ENCODE data around the gene CYP4V2. TPM values are rescaled to one million over a fixed set of nuclear protein-coding genes. Genes with fewer than 3 reads are reported as not detected.

CYP4V2 gene
- total RNA-seq, 1 donor from 2014 or later, result 5.7 TPM

DNA sequence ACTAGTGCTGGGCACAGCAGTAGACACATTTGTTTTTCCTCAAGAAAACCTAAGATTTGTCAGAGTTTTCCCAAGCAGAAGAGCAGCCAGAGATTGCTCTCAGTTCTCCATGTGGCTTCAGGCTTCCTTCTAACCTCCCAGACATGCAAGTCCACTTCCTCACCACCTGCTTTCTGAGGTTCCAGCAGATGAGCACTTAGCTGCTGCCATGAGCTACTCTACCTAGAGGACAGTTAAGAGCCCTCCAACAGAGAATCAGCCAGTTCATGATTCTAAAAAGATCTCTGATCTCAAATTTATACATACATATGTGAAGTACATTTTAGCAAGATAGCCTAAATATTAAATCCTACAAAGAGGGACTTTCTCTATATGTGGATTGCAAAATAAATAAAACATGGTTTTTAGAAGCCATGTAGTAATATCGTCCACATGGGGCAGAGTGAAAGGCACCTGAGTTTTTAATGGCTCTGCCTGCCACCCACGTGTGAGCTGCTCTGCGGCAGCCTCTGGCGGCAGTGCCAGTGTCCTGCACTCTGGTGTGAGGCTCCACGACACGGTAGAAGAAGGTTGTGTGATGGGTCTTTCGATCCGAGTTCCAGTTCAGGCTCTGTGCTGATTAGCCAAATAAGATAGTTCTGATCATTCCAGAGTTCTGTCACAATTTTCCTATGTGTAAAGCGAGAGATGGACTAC is 10.3 kb downstream of the CYP4V2 start:
- H3K4me1 ChIP-seq (ENCODE audit: control insufficient read depth in 3 of 3, insufficient read depth in 3 of 3, low read length in 3 of 3), result no peaks in the 10 kb centered on the region
- H3K9me3 ChIP-seq (ENCODE audit: control insufficient read depth in 3 of 3, low read length in 3 of 3), result no peaks in the 10 kb centered on the region
- H3K9ac ChIP-seq (ENCODE audit: low read depth in 1 of 3, low read length in 3 of 3), result no peak overlapping the region
- H3K27ac ChIP-seq (ENCODE audit: low read depth, low read length), result no peak overlapping the region
- no peaks in the 10 kb centered on the region for H3K27me3 ChIP-seq (ENCODE audit: control insufficient read depth in 3 of 3, insufficient read depth in 3 of 3, low read length in 3 of 3)
- H3K36me3 ChIP-seq (ENCODE audit: control insufficient read depth in 3 of 3, insufficient read depth in 3 of 3, low read length in 3 of 3), result peaks cover 0 to 25% (median 14%) of the 10 kb centered on the region in 3 donors
- no peak overlapping the region for H3K4me3 ChIP-seq (ENCODE audit: low read length in 3 of 3)

DNA sequence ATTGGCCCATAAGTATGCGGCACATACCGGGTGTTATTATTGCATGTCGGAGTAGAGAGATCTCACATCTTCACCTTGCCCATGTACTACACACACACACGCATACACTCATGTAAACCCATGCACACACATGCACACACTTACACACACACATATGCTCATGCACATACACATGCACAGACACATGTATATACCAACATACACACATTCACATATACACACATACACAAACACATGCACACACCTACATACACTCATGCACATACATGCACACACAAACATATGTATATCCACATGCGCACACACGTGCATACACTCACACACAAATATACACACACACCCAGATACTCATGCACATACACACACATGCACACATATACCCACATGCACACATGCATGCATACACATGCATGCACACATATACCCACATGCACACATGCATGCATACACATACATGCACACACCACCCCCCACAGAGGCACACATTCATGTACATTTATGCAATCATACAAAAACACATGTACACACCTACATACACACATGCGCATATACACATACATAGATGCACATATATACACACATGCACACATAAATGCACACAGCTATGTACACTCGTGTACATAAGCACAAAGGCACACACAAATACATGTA is 11.2 kb downstream of the CYP4V2 start:
- H3K27ac ChIP-seq (ENCODE audit: low read depth, low read length), result no peak overlapping the region
- H3K36me3 ChIP-seq (ENCODE audit: control insufficient read depth in 3 of 3, insufficient read depth in 3 of 3, low read length in 3 of 3), result peaks cover 0 to 16% (median 9%) of the 10 kb centered on the region in 3 donors
- no peak overlapping the region for H3K9ac ChIP-seq (ENCODE audit: low read depth in 1 of 3, low read length in 3 of 3)
- H3K9me3 ChIP-seq (ENCODE audit: control insufficient read depth in 3 of 3, low read length in 3 of 3), result no peaks in the 10 kb centered on the region
- no peaks in the 10 kb centered on the region for H3K4me1 ChIP-seq (ENCODE audit: control insufficient read depth in 3 of 3, insufficient read depth in 3 of 3, low read length in 3 of 3)
- no peaks in the 10 kb centered on the region for H3K27me3 ChIP-seq (ENCODE audit: control insufficient read depth in 3 of 3, insufficient read depth in 3 of 3, low read length in 3 of 3)
- no peak overlapping the region for H3K4me3 ChIP-seq (ENCODE audit: low read length in 3 of 3)

DNA sequence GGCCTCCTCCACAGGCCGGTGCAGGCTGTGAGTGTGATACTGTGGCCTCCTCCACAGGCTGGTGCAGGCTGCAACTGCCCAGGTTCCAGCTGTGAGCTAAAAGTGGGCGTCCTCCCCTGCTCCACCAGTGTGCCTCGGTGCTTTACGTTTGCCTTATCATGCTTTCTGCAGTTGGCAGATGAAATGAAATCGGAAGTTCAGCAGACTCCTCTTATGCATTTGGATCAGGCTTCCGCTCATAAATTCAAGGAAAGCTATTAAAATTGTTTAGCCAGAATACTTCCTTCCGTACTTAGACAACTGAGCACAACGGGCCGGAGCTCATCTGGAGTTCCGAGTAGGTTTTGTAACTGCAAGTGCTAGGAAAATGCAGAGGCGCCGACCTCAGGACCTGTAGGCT is 12.0 kb downstream of the CYP4V2 start:
- Histone ChIP-seq H3K4me1 (ENCODE audit: control insufficient read depth in 3 of 3, insufficient read depth in 3 of 3, low read length in 3 of 3) (no peaks in the 10 kb centered on the region), H3K36me3 (ENCODE audit: control insufficient read depth in 3 of 3, insufficient read depth in 3 of 3, low read length in 3 of 3) (peaks cover 0 to 12% (median 7%) of the 10 kb centered on the region in 3 donors), H3K27me3 (ENCODE audit: control insufficient read depth in 3 of 3, insufficient read depth in 3 of 3, low read length in 3 of 3) (no peaks in the 10 kb centered on the region), H3K9ac (ENCODE audit: low read depth in 1 of 3, low read length in 3 of 3) (no peak overlapping the region), H3K4me3 (ENCODE audit: low read length in 3 of 3) (no peak overlapping the region), H3K27ac (ENCODE audit: low read depth, low read length) (no peak overlapping the region), H3K9me3 (ENCODE audit: control insufficient read depth in 3 of 3, low read length in 3 of 3) (no peaks in the 10 kb centered on the region)

DNA sequence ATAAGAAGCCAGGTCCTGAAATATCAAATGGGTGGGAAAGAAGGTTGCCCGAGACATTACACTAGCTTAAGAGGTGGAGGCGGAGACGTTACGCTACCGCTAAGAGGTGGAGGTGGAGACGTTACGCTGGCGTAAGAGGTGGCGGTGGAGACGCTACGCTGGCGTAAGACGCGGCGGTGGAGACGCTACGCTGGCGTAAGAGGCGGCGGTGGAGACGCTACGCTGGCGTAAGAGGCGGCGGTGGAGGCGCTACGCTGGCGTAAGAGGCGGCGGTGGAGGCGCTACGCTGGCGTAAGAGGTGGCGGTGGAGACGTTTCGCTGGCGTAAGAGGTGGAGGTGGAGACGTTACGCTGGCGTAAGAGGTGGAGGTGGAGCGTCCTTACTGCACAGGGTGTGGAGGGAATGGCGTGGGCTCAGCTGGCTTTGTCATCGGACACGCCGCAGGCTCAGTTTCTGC is 12.8 kb downstream of the CYP4V2 start:
- Histone ChIP-seq H3K27ac (ENCODE audit: low read depth, low read length) (no peak overlapping the region), H3K36me3 (ENCODE audit: control insufficient read depth in 3 of 3, insufficient read depth in 3 of 3, low read length in 3 of 3) (peaks cover 0 to 11% (median 11%) of the 10 kb centered on the region in 3 donors), H3K9ac (ENCODE audit: low read depth in 1 of 3, low read length in 3 of 3) (no peak overlapping the region), H3K4me1 (ENCODE audit: control insufficient read depth in 3 of 3, insufficient read depth in 3 of 3, low read length in 3 of 3) (no peaks in the 10 kb centered on the region), H3K9me3 (ENCODE audit: control insufficient read depth in 3 of 3, low read length in 3 of 3) (peaks cover 0 to 2% (median 0%) of the 10 kb centered on the region in 3 donors), H3K4me3 (ENCODE audit: low read length in 3 of 3) (peak overlapping the region; percentile 23 to 53 (median 24)), H3K27me3 (ENCODE audit: control insufficient read depth in 3 of 3, insufficient read depth in 3 of 3, low read length in 3 of 3) (no peaks in the 10 kb centered on the region)

DNA sequence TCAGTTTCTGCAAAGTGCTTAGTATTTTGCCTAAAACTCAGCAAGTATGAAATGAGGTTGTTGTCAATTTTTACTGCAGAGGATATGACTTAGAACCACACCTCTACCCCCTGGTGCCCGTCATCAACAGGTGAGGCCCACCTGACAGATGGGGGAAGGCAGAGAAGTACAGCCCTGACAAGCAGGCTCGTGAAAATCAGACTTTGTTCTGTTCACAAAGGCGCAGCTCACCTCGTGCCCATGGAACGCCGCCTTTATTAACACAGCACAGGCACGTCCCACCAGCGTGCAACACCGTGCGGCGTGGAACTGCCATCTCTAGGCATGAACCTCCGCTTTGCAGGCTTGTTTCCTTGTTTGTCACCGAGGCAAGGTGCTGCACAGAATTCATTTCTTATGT is 13.3 kb downstream of the CYP4V2 start:
- Histone ChIP-seq H3K27ac (ENCODE audit: low read depth, low read length) (no peak overlapping the region), H3K9me3 (ENCODE audit: control insufficient read depth in 3 of 3, low read length in 3 of 3) (peaks cover 0 to 3% (median 0%) of the 10 kb centered on the region in 3 donors), H3K36me3 (ENCODE audit: control insufficient read depth in 3 of 3, insufficient read depth in 3 of 3, low read length in 3 of 3) (peaks cover 0 to 14% (median 14%) of the 10 kb centered on the region in 3 donors), H3K4me3 (ENCODE audit: low read length in 3 of 3) (peak overlapping the region in 1 of 3 donors; percentile 23), H3K4me1 (ENCODE audit: control insufficient read depth in 3 of 3, insufficient read depth in 3 of 3, low read length in 3 of 3) (no peaks in the 10 kb centered on the region), H3K27me3 (ENCODE audit: control insufficient read depth in 3 of 3, insufficient read depth in 3 of 3, low read length in 3 of 3) (no peaks in the 10 kb centered on the region), H3K9ac (ENCODE audit: low read depth in 1 of 3, low read length in 3 of 3) (no peak overlapping the region)

DNA sequence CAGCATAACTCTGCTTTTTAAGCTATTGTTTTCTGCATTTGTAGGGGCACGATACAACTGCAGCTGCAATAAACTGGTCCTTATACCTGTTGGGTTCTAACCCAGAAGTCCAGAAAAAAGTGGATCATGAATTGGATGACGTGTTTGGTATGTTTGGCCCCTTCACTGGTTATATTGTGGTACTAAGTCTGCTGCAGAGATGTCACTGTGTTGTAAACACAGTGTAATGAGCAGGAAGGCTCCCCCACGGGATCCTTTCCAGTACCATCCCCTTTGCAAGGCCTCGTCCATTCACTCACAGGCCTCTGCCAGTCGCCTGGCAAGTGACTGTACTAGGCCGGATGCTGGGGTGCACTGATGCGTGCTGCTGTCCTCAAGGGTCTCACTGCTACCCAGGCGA is 13.8 kb downstream of the CYP4V2 start:
- Histone ChIP-seq H3K36me3 (ENCODE audit: control insufficient read depth in 3 of 3, insufficient read depth in 3 of 3, low read length in 3 of 3) (peaks cover 0 to 19% (median 14%) of the 10 kb centered on the region in 3 donors), H3K9ac (ENCODE audit: low read depth in 1 of 3, low read length in 3 of 3) (no peak overlapping the region), H3K27ac (ENCODE audit: low read depth, low read length) (no peak overlapping the region), H3K4me1 (ENCODE audit: control insufficient read depth in 3 of 3, insufficient read depth in 3 of 3, low read length in 3 of 3) (no peaks in the 10 kb centered on the region), H3K27me3 (ENCODE audit: control insufficient read depth in 3 of 3, insufficient read depth in 3 of 3, low read length in 3 of 3) (no peaks in the 10 kb centered on the region), H3K9me3 (ENCODE audit: control insufficient read depth in 3 of 3, low read length in 3 of 3) (peaks cover 0 to 3% (median 0%) of the 10 kb centered on the region in 3 donors), H3K4me3 (ENCODE audit: low read length in 3 of 3) (no peak overlapping the region)

DNA sequence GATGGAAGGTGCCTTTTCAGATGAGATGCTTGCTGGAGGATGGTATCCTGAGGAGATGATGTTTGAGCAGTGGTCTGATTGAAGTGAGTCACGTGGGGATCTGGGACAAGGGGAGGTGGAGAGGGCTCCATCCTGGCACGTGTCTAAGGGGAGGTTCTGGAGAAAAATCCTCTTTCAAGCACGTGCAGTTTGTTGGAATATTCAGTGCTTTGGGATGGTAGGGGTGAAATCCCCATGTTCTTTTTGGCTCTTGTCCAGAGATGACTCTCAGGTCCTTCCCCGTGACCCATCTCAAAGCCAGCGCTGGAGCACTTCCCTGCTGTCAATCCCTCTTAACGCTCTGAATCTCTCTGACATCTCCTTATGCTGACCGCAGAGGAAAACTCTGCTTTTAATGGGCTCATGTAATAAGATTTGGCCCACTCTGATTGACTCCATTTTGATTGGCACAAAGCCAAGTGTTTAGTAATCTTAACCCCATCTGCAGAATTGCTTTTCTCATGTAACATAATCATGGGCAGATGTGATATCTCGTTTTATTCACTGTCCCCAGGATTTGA is 25.2 kb downstream of the CYP4V2 start:
- H3K4me3 ChIP-seq (ENCODE audit: low read length in 3 of 3), result no peak overlapping the region
- no peaks in the 10 kb centered on the region for H3K4me1 ChIP-seq (ENCODE audit: control insufficient read depth in 3 of 3, insufficient read depth in 3 of 3, low read length in 3 of 3)
- no peak overlapping the region for H3K9ac ChIP-seq (ENCODE audit: low read depth in 1 of 3, low read length in 3 of 3)
- H3K9me3 ChIP-seq (ENCODE audit: control insufficient read depth in 3 of 3, low read length in 3 of 3), result no peaks in the 10 kb centered on the region
- no peaks in the 10 kb centered on the region for H3K27me3 ChIP-seq (ENCODE audit: control insufficient read depth in 3 of 3, insufficient read depth in 3 of 3, low read length in 3 of 3)
- no peaks in the 10 kb centered on the region for H3K36me3 ChIP-seq (ENCODE audit: control insufficient read depth in 3 of 3, insufficient read depth in 3 of 3, low read length in 3 of 3)
- no peak overlapping the region for H3K27ac ChIP-seq (ENCODE audit: low read depth, low read length)

DNA sequence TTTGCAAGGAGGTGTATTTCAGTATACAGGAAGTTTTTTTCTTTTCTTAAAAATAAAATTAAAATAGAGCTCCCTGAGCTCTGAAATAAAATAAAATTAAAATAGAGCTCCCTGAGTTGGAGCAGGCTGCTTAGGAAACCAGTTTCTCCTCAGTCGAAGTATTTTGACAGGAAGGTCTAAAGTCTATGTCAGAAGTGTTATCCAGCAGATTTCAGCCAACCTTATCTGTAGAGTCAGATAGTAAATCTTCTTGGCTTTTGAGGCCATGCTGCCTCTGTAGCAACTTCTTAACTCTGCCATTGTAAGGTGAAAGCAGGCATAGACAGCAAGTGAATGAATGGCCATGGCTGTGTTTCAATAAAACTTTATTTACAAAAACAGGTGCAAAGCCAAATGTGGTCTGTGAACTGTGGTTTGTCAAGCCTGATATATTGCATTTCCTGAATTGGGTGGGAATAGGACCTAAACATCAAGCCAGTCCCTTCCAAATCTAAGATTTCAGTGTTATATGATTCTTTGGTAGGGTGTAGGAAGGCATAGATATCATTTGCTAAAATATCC is 26.4 kb downstream of the CYP4V2 start:
- Histone ChIP-seq H3K27ac (ENCODE audit: low read depth, low read length) (no peak overlapping the region), H3K27me3 (ENCODE audit: control insufficient read depth in 3 of 3, insufficient read depth in 3 of 3, low read length in 3 of 3) (no peaks in the 10 kb centered on the region), H3K9me3 (ENCODE audit: control insufficient read depth in 3 of 3, low read length in 3 of 3) (no peaks in the 10 kb centered on the region)

DNA sequence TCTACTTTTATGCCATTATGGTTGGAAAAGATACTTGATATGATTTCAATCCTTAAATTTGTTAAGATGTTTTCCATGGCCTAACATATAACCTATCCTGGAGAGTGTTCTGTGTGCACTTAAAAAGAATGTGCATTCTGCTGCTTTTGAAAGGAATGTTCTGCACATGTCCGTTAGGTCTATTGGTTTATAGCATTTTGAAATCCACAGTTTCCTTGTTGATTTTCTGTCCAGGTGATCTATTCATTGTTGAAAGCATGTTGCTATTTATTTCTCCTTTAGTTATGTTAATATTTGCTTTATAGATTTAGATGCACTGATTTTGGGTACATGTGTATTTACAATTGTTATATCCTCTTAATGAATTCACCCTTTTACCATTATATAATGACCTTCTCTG is 30.3 kb downstream of the CYP4V2 start:
- Histone ChIP-seq H3K4me1 (ENCODE audit: control insufficient read depth in 3 of 3, insufficient read depth in 3 of 3, low read length in 3 of 3) (no peaks in the 10 kb centered on the region), H3K36me3 (ENCODE audit: control insufficient read depth in 3 of 3, insufficient read depth in 3 of 3, low read length in 3 of 3) (peaks cover 0 to 2% (median 0%) of the 10 kb centered on the region in 3 donors), H3K9ac (ENCODE audit: low read depth in 1 of 3, low read length in 3 of 3) (no peak overlapping the region), H3K27ac (ENCODE audit: low read depth, low read length) (no peak overlapping the region), H3K9me3 (ENCODE audit: control insufficient read depth in 3 of 3, low read length in 3 of 3) (peaks cover 0 to 3% (median 2%) of the 10 kb centered on the region in 3 donors), H3K4me3 (ENCODE audit: low read length in 3 of 3) (no peak overlapping the region), H3K27me3 (ENCODE audit: control insufficient read depth in 3 of 3, insufficient read depth in 3 of 3, low read length in 3 of 3) (no peaks in the 10 kb centered on the region)

More for the DNA sequence above, 26.4 kb downstream of the CYP4V2 start:
- peaks cover 0 to 2% (median 0%) of the 10 kb centered on the region in 3 donors for H3K36me3 ChIP-seq (ENCODE audit: control insufficient read depth in 3 of 3, insufficient read depth in 3 of 3, low read length in 3 of 3)
- H3K4me3 ChIP-seq (ENCODE audit: low read length in 3 of 3), result no peak overlapping the region
- no peaks in the 10 kb centered on the region for H3K4me1 ChIP-seq (ENCODE audit: control insufficient read depth in 3 of 3, insufficient read depth in 3 of 3, low read length in 3 of 3)
- H3K9ac ChIP-seq (ENCODE audit: low read depth in 1 of 3, low read length in 3 of 3), result no peak overlapping the region
